ENCODE results near the gene TOB1. TPM values are rescaled to one million over a fixed set of nuclear protein-coding genes. Genes with fewer than 3 reads are reported as not detected.
A peak's percentile ranks its signal among the peaks of the same experiment; 100 is the strongest.

Gene TOB1
- total RNA-seq, 1 experiment from 2014 or later, result 114 TPM

- Mint-ChIP-seq H3K27ac (ENCODE audit: unreplicated experiment) (no peak overlapping the region), H3K4me1 (ENCODE audit: low read depth, unreplicated experiment) (peaks cover 30% of the 10 kb centered on the region), H3K36me3 (ENCODE audit: insufficient read depth, unreplicated experiment) (no peaks in the 10 kb centered on the region), H3K27me3 (ENCODE audit: insufficient read depth, unreplicated experiment) (no peaks in the 10 kb centered on the region), H3K9me3 (ENCODE audit: unreplicated experiment) (no peaks in the 10 kb centered on the region), H3K4me3 (ENCODE audit: unreplicated experiment) (no peak overlapping the region)
- intact Hi-C loops (cut with micrococcal nuclease; ENCODE audit: unreplicated experiment), result no loop called here
- no peak for TF ChIP-seq CTCF (IDR thresholded peaks at IDR 0.05; ENCODE audit: insufficient read depth in 1 of 2, low read depth in 1 of 2, low read length in 1 of 2, severe bottlenecking in 1 of 2, unreplicated experiment in 1 of 2)
- DNase-seq, result peak in 1 of 2 experiments; percentile 26
- BruUV-seq (replicated peaks), result no TSS peak
- Histone ChIP-seq H3K36me3 (ENCODE audit: control insufficient read depth, insufficient read depth, low read length) (no peaks in the 10 kb centered on the region), H3K4me3 (ENCODE audit: low read depth, low read length) (no peak overlapping the region), H3K9me3 (no peaks in the 10 kb centered on the region), H3K4me1 (peaks cover 25% of the 10 kb centered on the region), H3K27me3 (replicated peaks; ENCODE audit: control insufficient read depth, insufficient read depth, low read length) (no peaks in the 10 kb centered on the region)
- ChIA-PET CTCF (interaction anchor here (1.7 to 7.1 kb wide), 13 partner anchors 9 to 101 kb away, joined by 9 to 186 read pairs (median 26); partner anchors contain the start of gene TOB1), POLR2A (interaction anchor here (3.6 kb wide), 1 partner anchor 13 kb away, joined by 66 read pairs; the partner anchor contains the start of gene TOB1)
Measured at GRCh38 chr17:50853781-50854180, 12.4 kb downstream of the TOB1 start.

- H3K36me3 ChIP-seq (ENCODE audit: control insufficient read depth, insufficient read depth, low read length), result no peaks in the 10 kb centered on the region
- Mint-ChIP-seq H3K27ac (ENCODE audit: unreplicated experiment) (peak overlapping the region; percentile 74), H3K36me3 (ENCODE audit: insufficient read depth, unreplicated experiment) (no peaks in the 10 kb centered on the region), H3K27me3 (ENCODE audit: insufficient read depth, unreplicated experiment) (no peaks in the 10 kb centered on the region), H3K4me3 (ENCODE audit: unreplicated experiment) (peak overlapping the region; percentile 64), H3K9me3 (ENCODE audit: unreplicated experiment) (no peaks in the 10 kb centered on the region), H3K4me1 (ENCODE audit: low read depth, unreplicated experiment) (peaks cover 30% of the 10 kb centered on the region)
- BruUV-seq (replicated peaks), result no TSS peak
- H3K4me1 ChIP-seq, result peaks cover 25% of the 10 kb centered on the region
- POLR2A ChIA-PET, result interaction anchor here (0.6 to 3.6 kb wide), 8 partner anchors 8 to 117 kb away, joined by 3 to 66 read pairs (median 4); partner anchors contain the start of gene TOB1
- DNase-seq, result peak; percentile 36 to 39
- no peak for TF ChIP-seq CTCF (IDR thresholded peaks at IDR 0.05; ENCODE audit: insufficient read depth in 1 of 2, low read depth in 1 of 2, low read length in 1 of 2, severe bottlenecking in 1 of 2, unreplicated experiment in 1 of 2)
- no peak overlapping the region for H3K4me3 ChIP-seq (ENCODE audit: low read depth, low read length)
- H3K9me3 ChIP-seq, result no peaks in the 10 kb centered on the region
- CTCF ChIA-PET, result interaction anchor here (0.7 to 7.1 kb wide), 34 partner anchors 8 to 302 kb away, joined by 3 to 186 read pairs (median 10); partner anchors contain the start of genes LUC7L3, NME1, TOB1 and WFIKKN2
- intact Hi-C loops (cut with micrococcal nuclease; ENCODE audit: unreplicated experiment), result no loop called here
- H3K27me3 ChIP-seq (replicated peaks; ENCODE audit: control insufficient read depth, insufficient read depth, low read length), result no peaks in the 10 kb centered on the region
Measured at GRCh38 chr17:50853015-50853615, 13.0 kb downstream of the TOB1 start.

- H3K4me1 ChIP-seq, result peaks cover 21% of the 10 kb centered on the region
- CTCF ChIA-PET, result interaction anchor here (0.6 to 13.7 kb wide), 7 partner anchors 16 to 113 kb away, joined by 3 to 247 read pairs (median 21); no protein-coding TSS in a partner anchor
- no peaks in the 10 kb centered on the region for H3K9me3 ChIP-seq
- no peak for TF ChIP-seq CTCF (IDR thresholded peaks at IDR 0.05; ENCODE audit: insufficient read depth in 1 of 2, low read depth in 1 of 2, low read length in 1 of 2, severe bottlenecking in 1 of 2, unreplicated experiment in 1 of 2)
- intact Hi-C loops (cut with micrococcal nuclease; ENCODE audit: unreplicated experiment), result no loop called here
- Mint-ChIP-seq H3K9me3 (ENCODE audit: unreplicated experiment) (no peaks in the 10 kb centered on the region), H3K27me3 (ENCODE audit: insufficient read depth, unreplicated experiment) (no peaks in the 10 kb centered on the region), H3K36me3 (ENCODE audit: insufficient read depth, unreplicated experiment) (no peaks in the 10 kb centered on the region), H3K4me3 (ENCODE audit: unreplicated experiment) (no peak overlapping the region), H3K27ac (ENCODE audit: unreplicated experiment) (no peak overlapping the region), H3K4me1 (ENCODE audit: low read depth, unreplicated experiment) (peaks cover 26% of the 10 kb centered on the region)
- H3K36me3 ChIP-seq (ENCODE audit: control insufficient read depth, insufficient read depth, low read length), result no peaks in the 10 kb centered on the region
- no peak overlapping the region for H3K4me3 ChIP-seq (ENCODE audit: low read depth, low read length)
- POLR2A ChIA-PET, result no interaction called here
- peak in 1 of 2 experiments; percentile 35 for DNase-seq
- no TSS peak for BruUV-seq (replicated peaks)
- H3K27me3 ChIP-seq (replicated peaks; ENCODE audit: control insufficient read depth, insufficient read depth, low read length), result no peaks in the 10 kb centered on the region
Measured at GRCh38 chr17:50850640-50851039, 15.5 kb downstream of the TOB1 start.

Data from Caco-2 (cell line).